ENCODE results near the gene AFM.
"Not testable (repeated sequence)": the region's sequence is repeated elsewhere in the genome, so short reads cannot be mapped to it uniquely, and the experiment has no call there.

AFM gene

GRCh38 chr4:73541251-73541650 lies 59.7 kb downstream of the AFM start:
- H3K4me3 ChIP-seq = no peak overlapping the region
- TF ChIP-seq CTCF (IDR thresholded peaks at IDR 0.05) = no peak
- H3K27ac ChIP-seq = no peak overlapping the region
- no peak for DNase-seq (ENCODE audit: low spot score)

GRCh38 chr4:73544620-73545019 lies 63.1 kb downstream of the AFM start:
- Histone ChIP-seq H3K4me3 (no peak overlapping the region), H3K27ac (no peak overlapping the region)
- no peak for TF ChIP-seq CTCF (IDR thresholded peaks at IDR 0.05)
- no peak for DNase-seq (ENCODE audit: low spot score)

- not testable (repeated sequence) for H3K4me3 ChIP-seq; H3K27ac ChIP-seq; DNase-seq (ENCODE audit: low spot score)
These were observed 69.3 kb downstream of the AFM start for GRCh38 chr4:73550865-73551264.
